GM19025 (cell line): ENCODE data around the gene CHKA.

Experiments used
- ATAC-seq: cut with Tn5 transposase; IDR thresholded peaks from one replicate; pipeline ENCODE4 v1.9.1; 2021; ENCODE audit warnings: mild to moderate bottlenecking, low read depth, moderate library complexity; ENCODE audit not compliant: unreplicated experiment

The CHKA gene

GRCh38 chr11:68077617-68078582, 43.3 kb downstream of the CHKA start:
- peak; percentile 67 for ATAC-seq

GRCh38 chr11:68076371-68077042, 44.7 kb downstream of the CHKA start:
- no peak for ATAC-seq

GRCh38 chr11:68074584-68075352, 46.4 kb downstream of the CHKA start:
- ATAC-seq = no peak

GRCh38 chr11:68071281-68072048, 49.7 kb downstream of the CHKA start:
- ATAC-seq = no peak

GRCh38 chr11:68067991-68068390, 53.2 kb downstream of the CHKA start:
- no peak for ATAC-seq

- ATAC-seq = no peak
Observed at GRCh38 chr11:68066742-68067141, 54.4 kb downstream of the CHKA start.

- ATAC-seq = no peak
Observed at GRCh38 chr11:68065841-68066240, 55.3 kb downstream of the CHKA start.

GRCh38 chr11:68064926-68065325, 56.3 kb downstream of the CHKA start:
- ATAC-seq = no peak

- ATAC-seq = no peak
Observed at GRCh38 chr11:68061508-68061907, 59.7 kb downstream of the CHKA start.

- ATAC-seq = no peak
Observed at GRCh38 chr11:68057807-68058206, 63.4 kb downstream of the CHKA start.

- no peak for ATAC-seq
Observed at GRCh38 chr11:68056317-68057285, 64.6 kb downstream of the CHKA start.

GRCh38 chr11:68053981-68054812, 67.0 kb downstream of the CHKA start:
- ATAC-seq = no peak

GRCh38 chr11:68053117-68053516, 68.1 kb downstream of the CHKA start:
- ATAC-seq = no peak

- no peak for ATAC-seq
Observed at GRCh38 chr11:68052137-68052873, 68.9 kb downstream of the CHKA start.

- no peak for ATAC-seq
Observed at GRCh38 chr11:68051191-68052136, 69.7 kb downstream of the CHKA start.

GRCh38 chr11:68050371-68050841, 70.8 kb downstream of the CHKA start:
- ATAC-seq = no peak
